ENCODE results near the gene RPUSD2. TPM values are rescaled to one million over a fixed set of nuclear protein-coding genes. Genes with fewer than 3 reads are reported as not detected.

Gene RPUSD2
- polyA plus RNA-seq, 3 donors: 1.1 to 6.3 (median 4.3) TPM

DNA sequence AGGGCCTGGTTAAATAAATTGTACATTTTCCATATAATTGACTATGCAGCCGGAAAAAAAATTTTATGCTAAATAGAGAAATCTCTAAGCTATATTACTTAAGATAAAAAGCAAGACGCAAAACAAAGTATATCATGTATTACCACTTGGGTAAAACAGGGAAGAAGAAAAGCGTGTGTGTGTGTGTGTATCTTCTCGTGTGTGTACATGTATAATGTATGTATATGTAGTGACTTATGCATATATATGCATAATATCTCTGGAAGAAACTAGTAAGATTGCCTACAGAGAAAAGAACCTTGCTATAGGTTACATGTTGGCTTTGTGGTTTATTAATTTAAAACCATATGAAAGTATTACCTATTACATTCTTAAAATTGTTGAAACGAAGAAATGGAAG is 44.0 kb downstream of the RPUSD2 start:
- H2AFZ ChIP-seq (ENCODE audit: insufficient read depth, low read depth, low read length, poor library complexity, severe bottlenecking): no peak overlapping the region
- H3K9me3 Mint-ChIP-seq: no peaks in the 10 kb centered on the region
- no peak for DNase-seq
- WGBS (ENCODE audit: insufficient coverage): no CpG with 5 or more reads among the region's 5 CpGs
- peaks cover 14 to 51% of the 10 kb centered on the region in 2 donors for H3K36me3 Mint-ChIP-seq
- peak overlapping the region in 1 of 7 donors; percentile 26 for H3K27ac Mint-ChIP-seq
- no peaks in the 10 kb centered on the region for H3K27me3 Mint-ChIP-seq (ENCODE audit: low read depth in 3 of 3)
- H3K4me1 Mint-ChIP-seq: peaks cover 8% of the 10 kb centered on the region
- intact Hi-C loops (cut with micrococcal nuclease): no loop called here
- peaks cover 4% of the 10 kb centered on the region for H3K79me2 ChIP-seq (ENCODE audit: insufficient read depth, low read length)
- no peaks in the 10 kb centered on the region for H4K20me1 ChIP-seq (ENCODE audit: insufficient read depth, low read length)
- peaks cover 8% of the 10 kb centered on the region in 2 donors for H3K4me1 ChIP-seq (ENCODE audit: control insufficient read depth in 1 of 2, insufficient read depth in 2 of 2, low read length in 2 of 2)
- H3K9me3 ChIP-seq (replicated peaks in 1 of 2; ENCODE audit: control insufficient read depth in 1 of 2, insufficient read depth in 1 of 2, low read length in 2 of 2): no peaks in the 10 kb centered on the region
- no peak overlapping the region for H3K4me2 ChIP-seq (replicated peaks; ENCODE audit: extremely low read depth, low read length, poor library complexity, severe bottlenecking)
- peaks cover 15 to 40% of the 10 kb centered on the region in 2 donors for H3K36me3 ChIP-seq (replicated peaks in 1 of 2; ENCODE audit: control insufficient read depth in 1 of 2, insufficient read depth in 2 of 2, low read length in 2 of 2)
- H3K4me3 Mint-ChIP-seq: no peak overlapping the region
- no peak overlapping the region for H3K9ac ChIP-seq (ENCODE audit: insufficient read depth, low read length, poor library complexity, severe bottlenecking)
- H3K27ac ChIP-seq (ENCODE audit: low read depth in 1 of 2, low read length in 2 of 2): no peak overlapping the region
- TF ChIP-seq, protein P1, sequence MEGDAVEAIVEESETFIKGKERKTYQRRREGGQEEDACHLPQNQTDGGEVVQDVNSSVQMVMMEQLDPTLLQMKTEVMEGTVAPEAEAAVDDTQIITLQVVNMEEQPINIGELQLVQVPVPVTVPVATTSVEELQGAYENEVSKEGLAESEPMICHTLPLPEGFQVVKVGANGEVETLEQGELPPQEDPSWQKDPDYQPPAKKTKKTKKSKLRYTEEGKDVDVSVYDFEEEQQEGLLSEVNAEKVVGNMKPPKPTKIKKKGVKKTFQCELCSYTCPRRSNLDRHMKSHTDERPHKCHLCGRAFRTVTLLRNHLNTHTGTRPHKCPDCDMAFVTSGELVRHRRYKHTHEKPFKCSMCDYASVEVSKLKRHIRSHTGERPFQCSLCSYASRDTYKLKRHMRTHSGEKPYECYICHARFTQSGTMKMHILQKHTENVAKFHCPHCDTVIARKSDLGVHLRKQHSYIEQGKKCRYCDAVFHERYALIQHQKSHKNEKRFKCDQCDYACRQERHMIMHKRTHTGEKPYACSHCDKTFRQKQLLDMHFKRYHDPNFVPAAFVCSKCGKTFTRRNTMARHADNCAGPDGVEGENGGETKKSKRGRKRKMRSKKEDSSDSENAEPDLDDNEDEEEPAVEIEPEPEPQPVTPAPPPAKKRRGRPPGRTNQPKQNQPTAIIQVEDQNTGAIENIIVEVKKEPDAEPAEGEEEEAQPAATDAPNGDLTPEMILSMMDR (IDR thresholded peaks at IDR 0.05): no peak
- H3K4me3 ChIP-seq (replicated peaks in 1 of 3; ENCODE audit: low read depth in 2 of 3, low read length in 3 of 3): no peak overlapping the region
- no peaks in the 10 kb centered on the region for H3K27me3 ChIP-seq (ENCODE audit: control insufficient read depth in 2 of 2, insufficient read depth in 2 of 2, low read length in 2 of 2)

DNA sequence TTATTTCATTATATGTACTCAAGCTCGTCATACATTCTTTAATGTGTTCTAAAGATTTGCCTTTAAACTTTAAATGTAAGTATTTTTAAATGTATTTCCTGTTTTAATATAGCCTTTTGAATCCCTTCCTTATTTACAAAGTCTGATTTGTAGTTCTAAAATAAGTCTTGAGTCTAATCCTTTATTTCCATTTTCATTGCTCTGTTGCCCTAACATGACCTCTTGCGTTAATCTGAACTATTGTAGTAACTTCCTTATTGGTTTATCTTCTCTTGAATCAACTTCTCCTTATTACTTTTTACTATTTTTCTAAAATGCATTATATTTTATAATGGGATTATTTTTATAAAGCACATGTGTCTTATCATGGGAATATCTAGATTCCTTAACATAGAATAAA is 48.9 kb downstream of the RPUSD2 start:
- intact Hi-C loops (cut with micrococcal nuclease): no loop called here
- Histone ChIP-seq H4K20me1 (ENCODE audit: insufficient read depth, low read length) (no peaks in the 10 kb centered on the region), H3K36me3 (replicated peaks in 1 of 2; ENCODE audit: control insufficient read depth in 1 of 2, insufficient read depth in 2 of 2, low read length in 2 of 2) (peaks cover 21 to 50% of the 10 kb centered on the region in 2 donors), H3K4me3 (replicated peaks in 1 of 3; ENCODE audit: low read depth in 2 of 3, low read length in 3 of 3) (peak overlapping the region in 1 of 3 experiments; percentile 8), H3K27me3 (ENCODE audit: control insufficient read depth in 2 of 2, insufficient read depth in 2 of 2, low read length in 2 of 2) (no peaks in the 10 kb centered on the region), H3K9me3 (replicated peaks in 1 of 2; ENCODE audit: control insufficient read depth in 1 of 2, insufficient read depth in 1 of 2, low read length in 2 of 2) (no peaks in the 10 kb centered on the region), H3K79me2 (ENCODE audit: insufficient read depth, low read length) (peaks cover 7% of the 10 kb centered on the region), H3K4me1 (ENCODE audit: control insufficient read depth in 1 of 2, insufficient read depth in 2 of 2, low read length in 2 of 2) (peaks cover 8 to 12% of the 10 kb centered on the region in 2 donors), H3K9ac (ENCODE audit: insufficient read depth, low read length, poor library complexity, severe bottlenecking) (no peak overlapping the region), H3K27ac (ENCODE audit: low read depth in 1 of 2, low read length in 2 of 2) (no peak overlapping the region), H2AFZ (ENCODE audit: insufficient read depth, low read depth, low read length, poor library complexity, severe bottlenecking) (no peak overlapping the region), H3K4me2 (replicated peaks; ENCODE audit: extremely low read depth, low read length, poor library complexity, severe bottlenecking) (peak overlapping the region; percentile 39)
- TF ChIP-seq, protein P1 (IDR thresholded peaks at IDR 0.05): no peak
- Mint-ChIP-seq H3K9me3 (no peaks in the 10 kb centered on the region), H3K27ac (peak overlapping the region in 3 of 7 donors; percentile 24 to 82 (median 54)), H3K27me3 (ENCODE audit: low read depth in 3 of 3) (peaks cover 0 to 2% (median 1%) of the 10 kb centered on the region in 3 donors), H3K4me3 (no peak overlapping the region), H3K4me1 (peaks cover 12% of the 10 kb centered on the region), H3K36me3 (peaks cover 32 to 53% of the 10 kb centered on the region in 2 donors)
- DNase-seq: peak; percentile 28 to 39 (median 35)
- no CpG with 5 or more reads among the region's 2 CpGs for WGBS (ENCODE audit: insufficient coverage)
